Stimulated activated CD4-positive, alpha-beta T cell treated with anti-CD3 and anti-CD28 coated beads, Interleukin-4, amount 100 ng/mL, for 24 hours (primary cell): ENCODE measurements around the gene NUDCD2.

Source experiments
- DNase-seq: peaks from one replicate; pipeline ENCODE4 v3.0.0-alpha.2; 2020

Gene NUDCD2

GRCh38 chr5:163459819-163460561, at the start of gene NUDCD2:
Gene NUDCD2, minus strand, starts transcription at chr5:163460102. Its CDS starts 52 bp downstream, at chr5:163460050.
- peak; percentile 95 for DNase-seq

- peak; percentile 16 for DNase-seq
These were observed 49.5 kb upstream of the NUDCD2 start for GRCh38 chr5:163509291-163509951.

- no peak for DNase-seq
These were observed 48.9 kb upstream of the NUDCD2 start for GRCh38 chr5:163508753-163509152.

DNA sequence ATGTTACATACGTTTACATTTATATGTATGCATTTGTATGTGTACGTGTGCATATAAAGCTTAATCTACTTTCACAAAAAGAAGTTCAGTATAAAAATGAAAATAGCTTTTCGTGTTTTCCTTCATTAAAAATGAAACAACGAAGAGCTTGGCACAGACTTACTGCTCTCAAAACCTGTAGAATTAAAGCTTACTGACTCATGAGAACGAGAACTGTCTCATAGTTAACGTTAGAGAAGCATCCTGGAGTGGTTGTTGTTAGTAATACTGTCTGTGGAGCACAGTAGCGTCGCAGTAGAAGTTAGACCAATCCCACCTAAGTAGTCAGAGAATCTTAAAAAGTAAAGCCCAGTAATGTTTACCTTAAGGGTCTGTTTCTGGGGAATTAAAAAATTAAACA, 46.8 kb upstream of the NUDCD2 start:
- peak; percentile 43 for DNase-seq

- peak; percentile 27 for DNase-seq
These were observed 46.2 kb upstream of the NUDCD2 start for GRCh38 chr5:163506095-163506457.

- peak; percentile 96 for DNase-seq
These were observed 45.6 kb upstream of the NUDCD2 start, which contains the start of gene MAT2B for GRCh38 chr5:163505368-163506094. Gene MAT2B, plus strand, starts transcription at chr5:163505619. Its CDS starts 68 bp downstream, at chr5:163505687.

DNA sequence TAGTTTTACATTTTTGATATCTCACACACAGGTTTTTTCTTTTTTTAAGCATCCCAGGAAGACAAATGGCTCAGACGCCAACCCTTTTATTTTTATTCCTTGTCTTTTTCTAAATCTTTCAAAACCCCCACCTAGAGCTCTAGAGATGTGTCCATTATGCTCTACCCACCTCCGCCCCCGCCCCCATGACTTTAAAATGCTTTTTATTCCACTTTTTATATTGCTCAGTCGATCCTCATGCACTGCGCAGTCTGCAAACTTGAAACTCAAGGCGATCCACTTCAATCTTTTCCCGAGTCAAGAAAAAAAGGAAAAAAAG, 45.1 kb upstream of the NUDCD2 start:
- DNase-seq = no peak

- DNase-seq = peak; percentile 60
These were observed 44.4 kb upstream of the NUDCD2 start for GRCh38 chr5:163504079-163504931.

GRCh38 chr5:163503106-163504078, 43.5 kb upstream of the NUDCD2 start:
- peak; percentile 50 for DNase-seq

GRCh38 chr5:163502521-163502920, 42.6 kb upstream of the NUDCD2 start:
- DNase-seq = no peak

- no peak for DNase-seq
These were observed 39.0 kb upstream of the NUDCD2 start for GRCh38 chr5:163498886-163499285.

DNA sequence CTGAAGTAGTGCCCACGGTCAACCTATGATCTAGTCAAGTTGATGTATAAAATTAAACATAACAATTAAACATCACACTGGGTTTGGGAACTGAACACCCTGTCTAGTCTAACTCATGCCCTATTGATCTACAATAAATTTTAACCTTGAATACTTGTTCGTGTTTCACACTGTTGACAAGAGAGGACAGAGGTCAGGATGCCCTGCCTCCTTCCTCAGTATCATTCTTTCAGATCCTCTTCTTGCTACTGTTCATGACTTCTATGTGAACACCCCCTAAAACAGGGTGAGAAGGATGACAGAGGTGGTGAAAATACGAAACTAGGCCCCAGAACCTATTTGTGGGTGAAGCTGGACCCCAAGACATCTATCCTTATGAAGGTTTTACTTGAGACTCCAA, 37.4 kb upstream of the NUDCD2 start:
- no peak for DNase-seq

DNA sequence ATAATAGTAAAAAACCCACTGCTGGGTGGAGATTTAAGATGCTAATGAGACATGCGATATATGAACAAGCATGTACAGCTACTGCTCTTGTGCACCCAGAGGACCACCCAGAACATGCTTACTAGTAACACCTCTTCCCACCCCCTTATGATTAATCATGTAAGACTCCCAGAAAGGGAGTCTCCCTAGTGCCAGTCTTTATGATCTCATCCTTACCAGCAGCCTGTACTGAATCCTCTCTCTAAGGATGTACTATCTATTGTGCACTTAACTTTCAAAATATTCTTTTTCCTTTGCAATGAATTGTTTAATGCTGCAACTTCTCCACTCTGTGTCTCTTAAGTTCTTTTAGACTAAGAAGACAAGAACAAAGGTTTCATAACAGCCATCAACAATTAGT, 36.4 kb upstream of the NUDCD2 start:
- no peak for DNase-seq

GRCh38 chr5:163489745-163490075, 29.8 kb upstream of the NUDCD2 start:
- no peak for DNase-seq

DNA sequence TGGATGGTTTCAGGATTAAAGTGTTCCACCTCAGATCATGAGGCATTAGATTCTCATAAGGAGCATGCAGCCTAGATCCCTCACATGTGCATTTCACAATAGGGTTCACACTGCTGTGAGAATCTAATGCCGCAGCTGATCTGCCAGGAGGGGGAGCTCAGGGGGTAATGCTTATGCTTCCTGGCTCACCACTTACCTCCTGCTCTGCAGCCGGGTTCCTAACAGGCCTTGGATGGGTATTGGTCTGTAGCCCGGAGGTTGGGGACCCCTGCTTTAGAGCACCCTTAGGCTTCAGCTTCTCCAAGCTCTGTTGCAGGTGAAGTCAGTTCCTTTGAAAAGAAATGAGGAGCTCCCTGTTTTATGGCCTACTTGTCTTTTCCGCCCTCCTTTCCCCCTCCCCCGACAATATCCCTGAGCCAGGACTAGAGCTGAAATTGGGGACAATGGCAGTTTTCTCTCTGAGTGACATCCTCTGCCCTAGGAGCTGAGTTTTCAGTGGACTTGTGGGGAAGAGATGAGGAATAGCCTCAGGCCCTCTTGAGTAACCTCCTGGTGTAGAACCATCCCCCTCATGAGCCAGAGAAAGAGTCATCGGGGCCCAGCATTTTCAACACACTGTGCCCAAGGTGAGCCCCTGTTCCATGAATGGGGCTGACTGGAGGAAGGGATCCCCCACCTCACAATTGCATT, 29.3 kb upstream of the NUDCD2 start:
- DNase-seq = no peak

DNA sequence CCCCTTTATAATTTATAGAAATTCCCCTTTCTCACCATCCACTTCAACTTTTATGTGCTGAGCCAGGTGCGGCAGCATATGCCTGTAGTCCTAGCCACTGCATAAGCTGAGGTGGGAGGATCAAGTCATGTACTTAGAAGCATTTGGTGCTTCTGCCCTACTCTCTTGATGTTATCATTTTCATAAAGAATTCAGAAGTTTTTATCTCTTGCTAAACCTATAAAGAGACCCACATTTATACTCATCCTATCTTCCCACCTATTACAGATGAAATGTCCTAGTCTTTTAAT, 19.0 kb upstream of the NUDCD2 start:
- DNase-seq = no peak

DNA sequence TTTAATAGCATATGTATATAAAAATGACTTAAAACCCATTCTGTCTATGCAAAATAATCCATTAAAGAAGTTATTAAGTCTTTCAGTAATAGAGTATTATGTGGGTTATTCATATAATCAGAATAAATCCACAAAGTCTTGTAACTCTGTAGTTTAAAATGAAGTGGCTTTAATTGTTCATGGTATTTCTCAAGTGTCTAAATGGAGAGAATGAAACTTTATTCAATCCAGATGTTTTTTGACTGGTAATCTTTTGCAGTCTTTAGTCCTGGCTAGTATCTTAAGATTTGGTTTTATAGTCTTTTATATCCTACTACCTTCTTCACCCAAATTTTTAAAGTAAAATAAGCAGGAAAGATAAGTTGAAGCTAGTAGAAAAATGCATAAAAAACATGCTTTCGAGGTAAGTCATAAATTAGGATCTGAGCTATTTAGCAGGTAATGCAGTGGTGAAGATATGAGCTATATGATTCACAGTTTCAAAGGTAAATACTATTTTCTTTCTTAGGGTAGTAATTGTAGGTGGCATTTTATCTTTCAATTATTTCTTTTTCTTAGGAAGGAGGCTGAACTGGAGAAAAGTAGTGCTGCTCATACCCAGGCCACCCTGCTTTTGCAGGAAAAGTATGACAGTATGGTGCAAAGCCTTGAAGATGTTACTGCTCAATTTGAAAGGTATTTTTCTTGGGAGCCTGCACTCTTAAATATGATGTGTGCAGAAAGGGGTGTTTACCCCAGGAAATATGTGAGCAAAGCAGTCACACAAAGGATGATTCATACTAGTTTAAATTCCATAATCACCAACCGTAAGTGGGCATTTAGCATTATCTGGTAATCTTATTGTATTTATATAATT, 18.5 kb upstream of the NUDCD2 start:
- DNase-seq = no peak

DNA sequence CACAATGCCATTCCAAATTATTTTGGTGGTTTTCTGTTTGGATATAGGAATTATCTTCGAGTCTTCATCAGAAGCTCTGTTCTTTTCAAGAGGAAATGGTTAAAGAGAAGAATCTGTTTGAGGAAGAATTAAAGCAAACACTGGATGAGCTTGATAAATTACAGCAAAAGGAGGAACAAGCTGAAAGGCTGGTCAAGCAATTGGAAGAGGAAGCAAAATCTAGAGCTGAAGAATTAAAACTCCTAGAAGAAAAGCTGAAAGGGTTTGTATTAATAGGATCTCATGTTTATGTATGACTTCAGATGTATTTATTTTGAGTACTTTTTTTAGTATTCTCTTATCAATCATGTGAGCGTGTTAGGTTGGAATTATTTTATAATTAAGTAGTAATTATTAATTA, 15.5 kb upstream of the NUDCD2 start:
- DNase-seq = no peak

DNA sequence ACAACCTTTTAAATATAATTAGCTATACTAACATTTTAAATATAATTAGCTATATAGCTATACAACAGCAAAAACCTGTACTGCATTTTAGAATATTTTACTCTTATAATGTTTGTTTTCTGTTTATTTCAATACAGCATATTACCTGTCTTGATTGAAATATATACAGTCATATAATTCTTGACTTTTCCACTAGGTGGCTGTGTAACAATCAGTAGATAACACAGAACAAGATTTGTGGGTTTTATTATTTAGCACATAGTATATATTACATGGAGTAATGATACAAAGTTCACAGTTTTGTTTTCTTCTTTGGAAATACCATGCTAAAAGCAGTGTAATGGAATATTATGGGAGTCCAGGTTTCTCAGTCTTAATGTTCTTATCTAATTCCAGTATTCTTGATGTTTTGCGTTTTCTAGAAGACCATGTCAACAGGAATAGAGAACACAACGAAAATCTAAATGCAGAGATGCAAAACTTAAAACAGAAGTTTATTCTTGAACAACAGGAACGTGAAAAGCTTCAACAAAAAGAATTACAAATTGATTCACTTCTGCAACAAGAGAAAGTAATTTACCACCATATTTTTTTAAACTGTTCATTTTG, 13.8 kb upstream of the NUDCD2 start:
- DNase-seq = no peak

DNA sequence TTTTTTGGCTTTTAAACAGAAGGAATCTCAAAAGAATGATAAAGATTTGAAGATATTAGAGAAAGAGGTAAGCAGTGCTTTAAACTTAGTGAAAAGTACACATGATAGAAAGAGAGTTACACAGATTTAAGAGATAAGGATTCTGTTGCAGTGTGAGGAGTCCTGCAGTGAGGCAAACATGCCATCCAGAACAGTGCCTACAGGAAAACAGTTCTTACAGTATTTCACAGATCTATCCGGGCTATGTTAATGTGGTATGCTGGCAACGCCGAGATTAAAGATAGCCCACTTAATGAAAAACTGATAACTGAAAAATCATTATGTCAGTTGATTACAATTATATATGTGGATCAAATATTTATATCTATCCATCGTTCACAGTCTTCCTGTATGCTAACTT, 7.8 kb upstream of the NUDCD2 start:
- DNase-seq = no peak
